Vagina (tissue), 2 donors: ENCODE data around the gene ZDHHC11. TPM values are rescaled to one million over a fixed set of nuclear protein-coding genes. Genes with fewer than 3 reads are reported as not detected.

Experiments
- DNase-seq, 2 donors: peaks; one replicate each; pipeline ENCODE4 v3.0.0-alpha.2; 2017; ENCODE audit errors: extremely low spot score in 2 of 2
- H3K27ac ChIP-seq: fragments of 200-600 bp; sonication (generic); one replicate; pipeline ENCODE4 v1.5.1; 2019
- H3K27me3 ChIP-seq: fragments of 200-600 bp; sonication (generic); one replicate; pipeline ENCODE4 v1.5.1; 2019
- H3K36me3 ChIP-seq, 2 donors: fragments of 200-600 bp; sonication (generic); one replicate each; pipeline ENCODE4 v1.5.1; 2017 to 2019
- H3K4me1 ChIP-seq: fragments of 200-600 bp; sonication (generic); one replicate; pipeline ENCODE4 v1.5.1; 2019
- H3K4me3 ChIP-seq, 2 donors: fragments of 200-600 bp; sonication (generic); 1 replicate in 1 of 2; 2 replicates in 1 of 2; pipeline ENCODE4 v1.5.1; 2016 to 2019
- H3K9me3 ChIP-seq: fragments of 200-600 bp; sonication (generic); one replicate; pipeline ENCODE4 v1.5.1; 2019
- POLR2A ChIP-seq, 2 donors: fragments of 450-650 bp; IDR thresholded peaks; one replicate each; pipeline ENCODE4 v1.6.1; 2017; ENCODE audit warnings: antibody characterized with exemption in 2 of 2, mild to moderate bottlenecking in 2 of 2, moderate library complexity in 2 of 2
- POLR2AphosphoS5 ChIP-seq, 2 donors: sonication (generic); formaldehyde crosslinking; IDR thresholded peaks; one replicate each; pipeline ENCODE4 v1.9.0; 2017; ENCODE audit warnings: antibody characterized with exemption in 2 of 2, mild to moderate bottlenecking in 2 of 2, low read depth in 1 of 2; ENCODE audit not compliant: insufficient read depth in 1 of 2
- intact Hi-C: fragments of 100-400 bp; cut with DNase I; formaldehyde crosslinking; loops from one replicate; pipeline ENCODE4 v1.15.1; 2023
- total RNA-seq: library from RNA; depleted of rRNA; stranded (reverse); fragments of >200 nt; gene quantifications from one replicate; pipeline ENCODE4 v1.2.3, GENCODE V29; 2016
- TF ChIP-seq, protein P1 (sequence below), 3 experiments: fragments of 450-650 bp in 2 of 3; fragments of 200-600 bp in 1 of 3; sonication (generic) in 1 of 3; IDR thresholded peaks; one replicate each; pipeline ENCODE4 v1.5.1; 2017 to 2019; ENCODE audit warnings: antibody characterized with exemption in 3 of 3, mild to moderate bottlenecking in 2 of 3, moderate library complexity in 2 of 3

The ZDHHC11 gene
- total RNA-seq, 1 donor from 2014 or later: 5.6 TPM

DNA sequence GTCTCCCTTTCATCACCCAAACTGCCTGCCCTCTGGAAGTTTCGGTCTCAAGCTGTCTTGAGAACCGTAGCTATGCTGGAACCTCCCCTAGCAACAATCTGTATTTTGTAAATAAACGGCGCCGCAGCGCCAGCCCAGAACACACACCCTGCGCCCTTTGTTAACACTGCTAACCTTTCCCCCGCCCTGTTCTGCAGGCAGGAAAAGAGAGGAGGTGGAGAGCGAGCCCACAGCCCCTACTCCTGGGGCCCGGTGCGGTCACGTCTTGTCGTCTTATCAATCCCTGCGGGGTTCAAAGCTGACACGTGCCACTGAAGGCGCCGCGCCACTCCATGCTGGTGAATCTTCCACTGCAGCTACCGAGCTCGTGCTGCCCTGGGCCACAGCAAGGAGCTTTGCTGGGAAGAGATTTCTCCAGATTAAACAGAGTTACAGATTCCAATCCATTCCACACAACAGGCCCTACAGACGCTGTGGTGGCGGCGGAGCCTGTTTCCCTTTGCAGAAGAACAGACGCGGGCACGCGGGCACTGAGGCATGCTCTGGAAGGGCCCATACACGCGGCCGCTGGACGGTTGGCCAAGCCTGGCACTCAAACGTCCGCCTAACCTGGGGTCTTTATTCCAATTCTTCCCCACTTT, 91.6 kb downstream of the ZDHHC11 start:
- Histone ChIP-seq H3K9me3 (no peaks in the 10 kb centered on the region), H3K27me3 (no peaks in the 10 kb centered on the region), H3K4me1 (peaks cover 31% of the 10 kb centered on the region), H3K36me3 (no peaks in the 10 kb centered on the region), H3K27ac (no peak overlapping the region), H3K4me3 (peak overlapping the region; percentile 1 to 3)
- TF ChIP-seq POLR2AphosphoS5 (IDR thresholded peaks at IDR 0.05; ENCODE audit: insufficient read depth in 1 of 2, low read depth in 1 of 2): peak in 1 of 2 donors; percentile 18
- TF ChIP-seq, protein P1, sequence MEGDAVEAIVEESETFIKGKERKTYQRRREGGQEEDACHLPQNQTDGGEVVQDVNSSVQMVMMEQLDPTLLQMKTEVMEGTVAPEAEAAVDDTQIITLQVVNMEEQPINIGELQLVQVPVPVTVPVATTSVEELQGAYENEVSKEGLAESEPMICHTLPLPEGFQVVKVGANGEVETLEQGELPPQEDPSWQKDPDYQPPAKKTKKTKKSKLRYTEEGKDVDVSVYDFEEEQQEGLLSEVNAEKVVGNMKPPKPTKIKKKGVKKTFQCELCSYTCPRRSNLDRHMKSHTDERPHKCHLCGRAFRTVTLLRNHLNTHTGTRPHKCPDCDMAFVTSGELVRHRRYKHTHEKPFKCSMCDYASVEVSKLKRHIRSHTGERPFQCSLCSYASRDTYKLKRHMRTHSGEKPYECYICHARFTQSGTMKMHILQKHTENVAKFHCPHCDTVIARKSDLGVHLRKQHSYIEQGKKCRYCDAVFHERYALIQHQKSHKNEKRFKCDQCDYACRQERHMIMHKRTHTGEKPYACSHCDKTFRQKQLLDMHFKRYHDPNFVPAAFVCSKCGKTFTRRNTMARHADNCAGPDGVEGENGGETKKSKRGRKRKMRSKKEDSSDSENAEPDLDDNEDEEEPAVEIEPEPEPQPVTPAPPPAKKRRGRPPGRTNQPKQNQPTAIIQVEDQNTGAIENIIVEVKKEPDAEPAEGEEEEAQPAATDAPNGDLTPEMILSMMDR (IDR thresholded peaks at IDR 0.05): no peak
- no peak for TF ChIP-seq POLR2A (IDR thresholded peaks at IDR 0.05)
- peak in 1 of 2 donors; percentile 86 for DNase-seq
- intact Hi-C loops: no loop called here

DNA sequence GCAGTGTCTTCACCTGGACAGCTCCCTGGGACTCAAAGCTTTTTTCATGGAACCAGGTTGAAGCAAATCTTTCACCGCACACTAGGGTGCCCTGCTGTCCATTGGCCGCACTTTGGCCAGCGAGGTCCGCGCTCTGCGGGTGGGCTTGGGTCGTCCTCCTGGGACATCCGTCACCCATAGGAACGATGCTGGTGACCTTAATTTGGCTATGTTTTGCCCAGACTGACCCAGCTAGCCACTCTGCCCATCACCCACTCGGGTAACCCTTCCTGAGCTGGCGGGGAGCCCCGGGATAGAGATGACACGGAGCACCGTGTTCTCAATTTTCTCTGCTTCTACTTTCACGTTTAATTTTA, 92.1 kb downstream of the ZDHHC11 start:
- no peak overlapping the region for H3K27ac ChIP-seq
- intact Hi-C loops: no loop called here
- no peaks in the 10 kb centered on the region for H3K9me3 ChIP-seq
- no peaks in the 10 kb centered on the region for H3K36me3 ChIP-seq
- peak in 1 of 2 donors; percentile 98 for DNase-seq
- no peaks in the 10 kb centered on the region for H3K27me3 ChIP-seq
- peak overlapping the region; percentile 1 to 3 for H3K4me3 ChIP-seq
- peaks cover 31% of the 10 kb centered on the region for H3K4me1 ChIP-seq
- TF ChIP-seq POLR2A (IDR thresholded peaks at IDR 0.05): no peak
- TF ChIP-seq, protein P1 (IDR thresholded peaks at IDR 0.05): no peak
- TF ChIP-seq POLR2AphosphoS5 (IDR thresholded peaks at IDR 0.05; ENCODE audit: insufficient read depth in 1 of 2, low read depth in 1 of 2): no peak

GRCh38 chr5:757931-758697, 92.7 kb downstream of the ZDHHC11 start:
- no peaks in the 10 kb centered on the region for H3K36me3 ChIP-seq
- intact Hi-C loops: no loop called here
- no peak overlapping the region for H3K4me3 ChIP-seq
- DNase-seq: peak in 1 of 2 donors; percentile 87
- H3K9me3 ChIP-seq: no peaks in the 10 kb centered on the region
- peaks cover 31% of the 10 kb centered on the region for H3K4me1 ChIP-seq
- H3K27me3 ChIP-seq: no peaks in the 10 kb centered on the region
- H3K27ac ChIP-seq: no peak overlapping the region
- TF ChIP-seq, protein P1 (IDR thresholded peaks at IDR 0.05): no peak
- no peak for TF ChIP-seq POLR2AphosphoS5 (IDR thresholded peaks at IDR 0.05; ENCODE audit: insufficient read depth in 1 of 2, low read depth in 1 of 2)
- TF ChIP-seq POLR2A (IDR thresholded peaks at IDR 0.05): no peak

DNA sequence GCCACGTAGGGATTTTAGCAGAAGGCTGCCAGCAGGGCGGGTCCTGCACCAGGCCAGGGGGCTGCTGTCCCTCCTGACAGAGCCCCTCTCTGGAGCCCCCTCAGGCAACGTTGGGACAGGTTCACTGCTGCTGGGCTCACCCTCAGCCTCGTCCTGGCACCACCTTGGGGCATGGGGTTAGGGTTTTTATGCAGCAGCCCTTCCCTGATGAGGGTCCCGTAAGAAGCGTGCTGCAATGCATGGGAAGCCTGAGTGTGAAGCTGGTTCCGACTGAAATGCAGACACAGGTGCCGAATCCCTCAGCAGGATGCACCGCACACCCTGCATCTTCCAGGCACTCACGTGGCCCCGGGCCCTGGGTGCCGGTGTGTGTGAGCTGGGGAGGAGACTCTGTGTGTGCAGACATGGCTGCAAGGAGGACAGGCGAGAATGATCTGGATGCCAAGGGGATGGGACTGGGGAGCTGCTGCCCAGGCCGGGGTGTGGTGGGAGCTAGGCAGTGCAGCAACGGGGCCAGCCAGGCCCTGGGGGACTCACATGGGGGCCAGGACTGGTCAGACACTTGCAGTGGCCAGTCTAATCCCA, 93.3 kb downstream of the ZDHHC11 start:
- no peaks in the 10 kb centered on the region for H3K36me3 ChIP-seq
- DNase-seq: peak in 1 of 2 donors; percentile 83
- intact Hi-C loops: no loop called here

More for the DNA sequence above, 93.3 kb downstream of the ZDHHC11 start:
- Histone ChIP-seq H3K4me3 (no peak overlapping the region), H3K9me3 (no peaks in the 10 kb centered on the region), H3K27ac (no peak overlapping the region), H3K27me3 (no peaks in the 10 kb centered on the region), H3K4me1 (peaks cover 31% of the 10 kb centered on the region)
- TF ChIP-seq, protein P1 (IDR thresholded peaks at IDR 0.05): no peak
- TF ChIP-seq POLR2A (IDR thresholded peaks at IDR 0.05): no peak
- TF ChIP-seq POLR2AphosphoS5 (IDR thresholded peaks at IDR 0.05; ENCODE audit: insufficient read depth in 1 of 2, low read depth in 1 of 2): no peak
